Ovary (tissue), 3 donors: Measurements from ENCODE around the gene CCNJL.

Source experiments
- EP300 ChIP-seq: sonication (generic); formaldehyde crosslinking; IDR thresholded peaks from one replicate; pipeline ENCODE4 v1.6.1; 2017; ENCODE audit warnings: antibody characterized with exemption
- POLR2A ChIP-seq: fragments of 450-650 bp; IDR thresholded peaks from one replicate; pipeline ENCODE4 v1.6.1; 2017; ENCODE audit warnings: antibody characterized with exemption, mild to moderate bottlenecking, moderate library complexity
- TF ChIP-seq, protein P1 (sequence below), 3 donors: fragments of 450-650 bp in 2 of 3; fragments of 200-600 bp in 1 of 3; IDR thresholded peaks; one replicate each; pipeline versions ENCODE4 v1.5.1 to v1.8.0; 2016 to 2022; ENCODE audit warnings: antibody characterized with exemption in 3 of 3, mild to moderate bottlenecking in 1 of 3
- donor health status: DM: no; HTN: no; CAD: no.

DNA sequence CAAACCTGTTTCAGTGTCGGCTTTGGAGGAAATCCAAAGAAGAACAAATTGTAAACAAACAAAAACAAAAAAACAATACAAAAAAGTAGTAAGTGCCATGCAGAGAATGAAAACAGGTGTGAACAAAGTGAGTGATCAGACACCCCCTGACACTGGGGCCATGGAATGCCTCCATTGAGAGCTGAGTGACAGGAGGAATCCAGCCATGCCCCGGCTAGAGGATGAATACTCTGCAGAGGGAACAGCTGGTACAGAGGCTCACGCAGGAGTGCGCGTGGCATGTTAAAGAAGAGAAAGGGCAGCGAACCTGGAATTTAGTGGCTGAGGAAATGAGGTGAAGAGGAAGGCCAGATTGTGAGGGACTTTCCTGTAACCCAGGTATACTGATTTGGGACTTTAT, 15.5 kb upstream of the CCNJL start:
- TF ChIP-seq, protein P1, sequence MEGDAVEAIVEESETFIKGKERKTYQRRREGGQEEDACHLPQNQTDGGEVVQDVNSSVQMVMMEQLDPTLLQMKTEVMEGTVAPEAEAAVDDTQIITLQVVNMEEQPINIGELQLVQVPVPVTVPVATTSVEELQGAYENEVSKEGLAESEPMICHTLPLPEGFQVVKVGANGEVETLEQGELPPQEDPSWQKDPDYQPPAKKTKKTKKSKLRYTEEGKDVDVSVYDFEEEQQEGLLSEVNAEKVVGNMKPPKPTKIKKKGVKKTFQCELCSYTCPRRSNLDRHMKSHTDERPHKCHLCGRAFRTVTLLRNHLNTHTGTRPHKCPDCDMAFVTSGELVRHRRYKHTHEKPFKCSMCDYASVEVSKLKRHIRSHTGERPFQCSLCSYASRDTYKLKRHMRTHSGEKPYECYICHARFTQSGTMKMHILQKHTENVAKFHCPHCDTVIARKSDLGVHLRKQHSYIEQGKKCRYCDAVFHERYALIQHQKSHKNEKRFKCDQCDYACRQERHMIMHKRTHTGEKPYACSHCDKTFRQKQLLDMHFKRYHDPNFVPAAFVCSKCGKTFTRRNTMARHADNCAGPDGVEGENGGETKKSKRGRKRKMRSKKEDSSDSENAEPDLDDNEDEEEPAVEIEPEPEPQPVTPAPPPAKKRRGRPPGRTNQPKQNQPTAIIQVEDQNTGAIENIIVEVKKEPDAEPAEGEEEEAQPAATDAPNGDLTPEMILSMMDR (IDR thresholded peaks at IDR 0.05), result no peak
- TF ChIP-seq POLR2A (no peak), EP300 (no peak)
